ENCODE data around the gene CST7.

CST7 gene

DNA sequence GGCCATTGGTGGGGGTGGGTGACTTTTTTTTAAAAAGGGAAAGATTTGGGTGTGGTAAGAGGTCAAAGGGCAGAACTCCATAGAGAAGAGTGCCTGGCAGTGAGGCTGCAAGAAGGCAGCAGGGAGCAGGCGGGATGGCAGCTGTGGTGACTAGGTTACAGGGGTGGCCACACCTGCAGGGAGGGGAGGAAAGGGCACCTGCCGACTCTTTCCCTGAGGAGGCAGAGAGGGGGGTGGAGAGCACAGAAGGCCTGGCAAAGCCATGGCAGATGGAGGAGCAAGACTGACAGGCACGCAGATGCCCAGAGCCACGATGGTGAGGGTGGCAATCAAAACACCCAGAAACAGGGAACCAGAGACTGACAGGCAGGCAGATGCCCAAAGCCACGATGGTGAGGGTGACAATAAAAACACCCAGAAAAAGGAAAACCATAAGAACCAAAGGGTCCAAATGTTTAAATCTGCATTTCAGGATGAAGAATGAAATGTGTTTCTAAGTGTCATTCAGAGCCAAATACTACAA, 19.3 kb downstream of the CST7 start:
- H3K27me3 ChIP-seq (ENCODE audit: control insufficient read depth, insufficient read depth, low read length): no peaks in the 10 kb centered on the region
- no peak overlapping the region for H3K4me3 ChIP-seq (ENCODE audit: low read depth, low read length)
- H3K27ac ChIP-seq (ENCODE audit: low read depth, low read length): no peak overlapping the region
- H3K36me3 ChIP-seq (ENCODE audit: control insufficient read depth, insufficient read depth, low read length): peaks cover 86% of the 10 kb centered on the region
- H3K9ac ChIP-seq (ENCODE audit: low read length): no peak overlapping the region
- no peaks in the 10 kb centered on the region for H3K9me3 ChIP-seq (ENCODE audit: control insufficient read depth, insufficient read depth, low read depth, low read length)
- H3K4me1 ChIP-seq (ENCODE audit: control insufficient read depth, insufficient read depth, low read length): no peaks in the 10 kb centered on the region

DNA sequence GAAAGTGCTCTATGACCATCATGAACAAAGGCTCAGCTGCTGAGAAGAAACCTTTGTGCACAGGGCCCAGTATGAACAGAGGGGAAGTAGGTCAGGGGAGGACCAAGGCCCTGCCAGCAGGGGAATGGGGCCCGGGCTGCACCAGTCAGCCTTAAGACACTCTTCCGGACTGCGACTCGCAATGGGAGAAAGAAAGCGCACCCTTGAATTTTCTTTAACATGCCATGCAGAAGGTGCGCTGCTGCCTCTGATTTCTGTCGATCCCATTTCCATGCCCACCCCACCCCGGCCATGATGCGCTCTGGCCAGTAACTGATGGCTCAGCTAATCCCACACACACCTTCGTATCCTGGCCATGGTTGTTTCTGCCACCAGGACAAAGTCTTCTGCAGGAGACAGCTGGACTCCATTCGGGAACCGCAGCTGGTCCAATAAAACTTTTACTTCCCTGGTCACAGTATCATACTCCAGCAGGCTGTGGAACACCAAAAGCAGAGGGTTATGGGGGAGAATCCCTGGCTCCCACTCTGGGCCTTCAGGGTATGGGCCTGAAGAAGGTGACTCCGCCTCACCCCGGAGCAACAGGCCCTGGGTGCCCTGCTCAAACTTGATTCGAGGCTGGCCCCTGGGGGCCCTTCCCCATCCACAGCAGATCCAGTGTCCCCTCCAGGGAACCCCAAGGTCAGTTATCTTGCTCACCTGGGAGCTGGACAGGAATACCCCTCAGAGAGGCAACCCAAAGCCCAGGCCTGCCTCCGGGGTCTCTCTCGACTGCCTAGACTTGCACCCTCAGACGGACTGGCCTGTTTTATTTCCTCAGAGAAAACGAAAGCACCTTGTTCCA, 20.3 kb downstream of the CST7 start:
- Histone ChIP-seq H3K36me3 (ENCODE audit: control insufficient read depth, insufficient read depth, low read length) (peaks cover 79% of the 10 kb centered on the region), H3K9me3 (ENCODE audit: control insufficient read depth, insufficient read depth, low read depth, low read length) (no peaks in the 10 kb centered on the region), H3K4me3 (ENCODE audit: low read depth, low read length) (no peak overlapping the region), H3K4me1 (ENCODE audit: control insufficient read depth, insufficient read depth, low read length) (no peaks in the 10 kb centered on the region), H3K9ac (ENCODE audit: low read length) (no peak overlapping the region), H3K27me3 (ENCODE audit: control insufficient read depth, insufficient read depth, low read length) (no peaks in the 10 kb centered on the region), H3K27ac (ENCODE audit: low read depth, low read length) (no peak overlapping the region)

DNA sequence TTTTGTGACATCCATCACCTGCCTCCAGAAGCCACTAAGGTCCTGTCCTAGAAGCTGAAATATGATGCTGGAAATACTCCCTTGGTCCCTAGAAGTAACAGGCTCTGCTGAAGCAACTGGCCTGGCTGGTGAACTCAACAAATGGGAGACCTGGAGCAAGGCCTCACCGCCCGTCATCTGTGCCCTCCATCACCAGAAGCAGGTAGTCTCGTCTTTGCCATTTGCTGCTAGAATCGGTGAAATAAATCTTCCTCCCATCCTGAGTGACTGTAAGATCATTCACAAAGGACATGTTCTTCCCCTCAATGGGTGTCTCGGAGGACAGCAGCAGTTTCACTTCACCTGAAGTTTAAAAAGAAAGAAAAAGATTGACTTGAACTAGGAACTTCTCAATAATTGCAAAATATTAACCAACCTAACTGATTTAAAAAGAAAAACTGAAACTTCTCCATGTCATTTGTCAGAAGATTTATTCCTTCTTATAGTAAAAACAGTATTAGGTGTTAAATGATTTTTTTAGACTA, 21.0 kb downstream of the CST7 start:
- H3K36me3 ChIP-seq (ENCODE audit: control insufficient read depth, insufficient read depth, low read length): peaks cover 77% of the 10 kb centered on the region
- H3K4me3 ChIP-seq (ENCODE audit: low read depth, low read length): no peak overlapping the region
- no peaks in the 10 kb centered on the region for H3K9me3 ChIP-seq (ENCODE audit: control insufficient read depth, insufficient read depth, low read depth, low read length)
- H3K4me1 ChIP-seq (ENCODE audit: control insufficient read depth, insufficient read depth, low read length): no peaks in the 10 kb centered on the region
- no peak overlapping the region for H3K9ac ChIP-seq (ENCODE audit: low read length)
- no peaks in the 10 kb centered on the region for H3K27me3 ChIP-seq (ENCODE audit: control insufficient read depth, insufficient read depth, low read length)
- H3K27ac ChIP-seq (ENCODE audit: low read depth, low read length): no peak overlapping the region

DNA sequence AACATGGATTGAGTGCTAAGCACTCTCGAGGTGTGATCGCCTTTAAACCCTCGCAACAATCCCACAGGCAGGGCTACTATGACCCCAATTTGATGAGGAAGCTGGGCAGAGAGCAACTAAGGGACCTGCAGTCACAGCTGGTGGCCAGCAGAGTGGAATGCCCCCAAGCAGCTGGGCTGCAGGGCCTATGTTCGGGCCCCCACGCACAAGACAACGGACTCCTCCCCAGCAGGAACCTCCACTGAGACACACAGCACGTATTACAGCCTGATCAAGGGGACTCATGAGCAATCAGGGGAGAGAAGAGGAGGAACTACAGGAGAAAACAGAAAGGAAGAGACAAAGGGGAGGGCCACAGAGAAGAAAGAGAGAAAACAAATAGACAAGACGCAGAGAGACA, 21.7 kb downstream of the CST7 start:
- Histone ChIP-seq H3K9ac (ENCODE audit: low read length) (no peak overlapping the region), H3K9me3 (ENCODE audit: control insufficient read depth, insufficient read depth, low read depth, low read length) (no peaks in the 10 kb centered on the region), H3K27ac (ENCODE audit: low read depth, low read length) (no peak overlapping the region), H3K27me3 (ENCODE audit: control insufficient read depth, insufficient read depth, low read length) (no peaks in the 10 kb centered on the region), H3K4me3 (ENCODE audit: low read depth, low read length) (no peak overlapping the region), H3K36me3 (ENCODE audit: control insufficient read depth, insufficient read depth, low read length) (peaks cover 71% of the 10 kb centered on the region), H3K4me1 (ENCODE audit: control insufficient read depth, insufficient read depth, low read length) (no peaks in the 10 kb centered on the region)

DNA sequence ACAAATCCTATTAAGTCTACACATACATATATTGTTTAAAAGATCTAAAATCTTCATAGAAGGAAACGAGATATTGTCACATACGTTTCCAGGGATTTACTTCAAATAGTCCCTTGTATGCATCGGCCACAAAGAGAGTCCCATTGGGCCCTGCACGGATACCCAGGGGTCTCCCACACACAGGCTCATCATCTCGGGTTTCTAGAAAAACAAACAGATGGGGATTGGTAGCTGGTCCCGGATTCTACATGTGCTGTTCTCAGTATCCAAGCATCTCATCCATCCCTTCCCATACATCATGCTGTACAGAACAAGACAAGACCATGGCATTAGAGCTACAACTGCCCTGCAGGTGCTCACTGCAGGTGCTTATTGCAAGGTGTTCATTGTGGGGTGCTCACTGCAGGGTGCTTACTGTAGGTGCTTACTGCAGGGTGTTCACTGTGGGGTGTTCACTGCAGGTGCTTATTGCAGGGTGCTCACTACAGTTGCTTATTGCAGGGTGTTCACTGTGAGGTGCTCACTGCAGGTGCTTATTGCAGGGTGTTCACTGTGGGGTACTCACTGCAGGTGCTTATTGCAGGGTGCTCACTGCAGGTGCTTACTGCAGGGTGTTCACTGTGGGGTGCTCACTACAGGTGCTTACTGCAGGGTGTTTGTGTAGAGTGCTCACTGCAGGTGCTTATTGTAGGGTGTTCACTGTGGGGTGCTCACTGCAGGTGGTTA, 22.5 kb downstream of the CST7 start:
- Histone ChIP-seq H3K4me3 (ENCODE audit: low read depth, low read length) (no peak overlapping the region), H3K9ac (ENCODE audit: low read length) (no peak overlapping the region), H3K9me3 (ENCODE audit: control insufficient read depth, insufficient read depth, low read depth, low read length) (0 out of 2 replicates have a peak, but pooled peaks cover 5% of the 10 kb centered on the region), H3K4me1 (ENCODE audit: control insufficient read depth, insufficient read depth, low read length) (no peaks in the 10 kb centered on the region), H3K36me3 (ENCODE audit: control insufficient read depth, insufficient read depth, low read length) (peaks cover 69% of the 10 kb centered on the region), H3K27me3 (ENCODE audit: control insufficient read depth, insufficient read depth, low read length) (no peaks in the 10 kb centered on the region), H3K27ac (ENCODE audit: low read depth, low read length) (no peak overlapping the region)

DNA sequence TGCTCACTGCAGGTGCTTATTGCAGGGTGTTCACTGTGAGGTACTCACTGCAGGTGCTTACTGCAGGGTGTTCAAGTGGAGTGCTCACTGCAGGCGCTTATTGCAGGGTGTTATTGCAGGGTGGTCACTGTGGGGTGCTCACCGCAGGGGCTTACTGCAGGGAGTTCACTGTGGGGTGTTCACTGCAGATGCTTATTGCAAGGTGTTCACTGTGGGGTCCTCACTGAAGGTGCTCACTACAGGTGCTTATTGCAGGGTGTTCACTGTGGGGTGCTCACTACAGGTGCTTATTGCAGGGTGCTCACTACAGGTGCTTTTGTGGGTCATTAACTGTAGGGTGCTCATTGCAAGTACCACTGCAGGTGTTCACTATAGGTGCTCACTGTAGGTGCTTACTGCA, 23.3 kb downstream of the CST7 start:
- no peaks in the 10 kb centered on the region for H3K4me1 ChIP-seq (ENCODE audit: control insufficient read depth, insufficient read depth, low read length)

DNA sequence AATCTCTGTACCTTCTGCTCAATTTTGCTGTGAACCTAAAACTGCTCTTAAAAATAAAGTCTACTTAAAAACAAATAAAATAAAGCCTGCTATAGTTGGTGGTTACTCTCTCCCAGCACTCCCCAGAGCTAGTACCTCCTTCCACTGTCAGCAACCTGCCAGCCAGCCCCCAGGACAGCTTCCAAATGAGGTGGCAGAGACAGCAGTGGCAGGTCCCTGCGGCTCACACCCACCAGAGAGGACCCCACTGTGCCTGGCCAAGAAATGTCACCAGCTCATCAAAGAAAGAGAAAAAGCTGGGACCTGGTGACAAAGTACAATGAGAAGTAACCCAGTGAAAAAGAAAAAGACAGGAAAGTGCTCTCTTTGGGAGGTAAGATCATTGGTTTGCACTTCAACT, 28.3 kb downstream of the CST7 start:
- H3K27me3 ChIP-seq (ENCODE audit: control insufficient read depth, insufficient read depth, low read length): no peaks in the 10 kb centered on the region
- H3K4me1 ChIP-seq (ENCODE audit: control insufficient read depth, insufficient read depth, low read length): no peaks in the 10 kb centered on the region
- H3K9me3 ChIP-seq (ENCODE audit: control insufficient read depth, insufficient read depth, low read depth, low read length): peaks cover 27% of the 10 kb centered on the region
- H3K9ac ChIP-seq (ENCODE audit: low read length): no peak overlapping the region
- no peak overlapping the region for H3K4me3 ChIP-seq (ENCODE audit: low read depth, low read length)
- H3K36me3 ChIP-seq (ENCODE audit: control insufficient read depth, insufficient read depth, low read length): peaks cover 66% of the 10 kb centered on the region
- no peak overlapping the region for H3K27ac ChIP-seq (ENCODE audit: low read depth, low read length)

More for the DNA sequence above, 23.3 kb downstream of the CST7 start:
- H3K36me3 ChIP-seq (ENCODE audit: control insufficient read depth, insufficient read depth, low read length): peaks cover 72% of the 10 kb centered on the region
- no peaks in the 10 kb centered on the region for H3K27me3 ChIP-seq (ENCODE audit: control insufficient read depth, insufficient read depth, low read length)
- 0 out of 2 replicates have a peak, but pooled peaks cover 9% of the 10 kb centered on the region for H3K9me3 ChIP-seq (ENCODE audit: control insufficient read depth, insufficient read depth, low read depth, low read length)
- no peak overlapping the region for H3K27ac ChIP-seq (ENCODE audit: low read depth, low read length)
- no peak overlapping the region for H3K9ac ChIP-seq (ENCODE audit: low read length)
- H3K4me3 ChIP-seq (ENCODE audit: low read depth, low read length): no peak overlapping the region

DNA sequence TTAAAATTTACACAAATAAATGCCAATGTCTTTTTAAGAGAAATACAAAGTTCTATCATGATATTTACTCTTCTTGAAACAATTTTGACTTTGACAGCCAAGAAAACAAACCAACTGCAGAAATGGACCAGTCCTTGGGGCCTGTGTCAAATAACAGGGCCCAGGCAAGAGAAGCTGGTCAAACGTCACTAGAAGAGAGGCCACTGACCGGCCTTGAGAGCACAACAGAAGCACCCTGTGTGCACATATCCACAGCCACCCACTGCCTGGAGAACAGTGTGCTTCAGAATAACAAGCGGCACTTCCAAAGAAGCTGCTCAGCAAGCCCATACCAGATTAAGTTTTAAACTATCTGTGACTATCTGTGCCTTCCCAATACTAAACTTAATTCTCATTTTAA, 28.7 kb downstream of the CST7 start:
- Histone ChIP-seq H3K9ac (ENCODE audit: low read length) (no peak overlapping the region), H3K4me1 (ENCODE audit: control insufficient read depth, insufficient read depth, low read length) (no peaks in the 10 kb centered on the region), H3K27ac (ENCODE audit: low read depth, low read length) (no peak overlapping the region), H3K36me3 (ENCODE audit: control insufficient read depth, insufficient read depth, low read length) (peaks cover 63% of the 10 kb centered on the region), H3K4me3 (ENCODE audit: low read depth, low read length) (no peak overlapping the region), H3K27me3 (ENCODE audit: control insufficient read depth, insufficient read depth, low read length) (no peaks in the 10 kb centered on the region), H3K9me3 (ENCODE audit: control insufficient read depth, insufficient read depth, low read depth, low read length) (peaks cover 27% of the 10 kb centered on the region)

DNA sequence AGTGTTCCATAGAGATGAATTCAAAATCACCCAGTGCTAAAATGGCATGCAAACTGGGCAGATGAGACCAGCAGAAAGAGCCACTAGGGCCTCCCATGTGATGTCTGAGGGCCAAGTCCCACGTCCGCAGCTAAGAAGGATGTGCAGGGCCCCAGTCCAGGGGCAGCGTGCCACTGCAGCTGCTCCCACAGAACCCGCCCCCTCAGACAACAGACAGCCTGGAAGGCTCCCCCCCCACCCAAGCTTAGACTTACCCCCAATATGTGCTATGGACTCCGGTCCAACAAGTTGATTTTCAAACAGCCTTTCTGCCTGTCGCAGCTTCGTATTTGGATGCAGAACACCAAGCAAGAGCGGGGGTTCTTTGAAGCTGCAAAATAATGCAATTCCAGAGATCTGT, 29.4 kb downstream of the CST7 start:
- H3K9me3 ChIP-seq (ENCODE audit: control insufficient read depth, insufficient read depth, low read depth, low read length): peaks cover 27% of the 10 kb centered on the region

DNA sequence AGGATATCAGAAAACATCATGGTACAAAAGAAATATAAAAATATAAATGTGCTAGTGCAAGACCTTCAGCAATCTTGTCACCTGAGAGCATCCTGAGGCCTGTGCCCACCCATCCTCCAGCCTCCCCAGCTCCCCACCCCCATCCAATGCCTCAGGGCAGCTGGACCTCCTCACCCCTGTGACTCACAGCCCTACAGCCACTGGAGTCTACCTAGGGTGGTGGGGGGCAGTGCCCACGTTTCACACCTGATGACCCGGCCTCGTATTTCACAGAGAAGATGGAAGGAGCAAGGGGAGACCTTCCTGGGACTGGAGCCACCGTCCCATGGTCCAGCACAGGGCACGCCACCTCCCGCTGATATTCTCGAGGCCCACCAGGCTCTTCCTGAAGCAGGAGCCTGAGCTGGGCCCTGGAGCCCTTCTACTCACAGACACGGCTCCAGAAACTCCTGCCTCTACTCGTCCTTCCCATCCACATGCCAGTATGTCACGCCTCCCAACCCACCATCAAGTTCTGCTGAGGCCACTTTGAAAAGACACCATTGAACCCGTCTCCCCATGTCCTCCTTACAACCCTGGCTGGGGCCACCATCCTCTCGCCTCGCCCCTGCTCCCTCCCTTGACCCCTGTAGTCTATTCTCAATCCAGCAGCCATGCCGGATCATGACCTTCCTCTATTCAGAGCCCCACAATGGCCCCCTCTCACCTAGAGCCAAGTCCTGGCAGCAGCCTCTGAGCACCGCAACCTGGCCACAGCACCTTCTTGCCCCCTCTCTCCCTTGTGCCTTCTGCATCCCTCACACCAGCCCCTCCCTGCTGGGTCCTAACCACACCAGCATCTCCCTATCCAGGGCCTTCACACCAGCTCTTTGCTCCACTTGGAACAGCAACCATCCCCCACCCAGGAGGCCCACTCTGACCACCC, 30.2 kb downstream of the CST7 start:
- Histone ChIP-seq H3K36me3 (ENCODE audit: control insufficient read depth, insufficient read depth, low read length) (peaks cover 64% of the 10 kb centered on the region), H3K27ac (ENCODE audit: low read depth, low read length) (no peak overlapping the region), H3K9me3 (ENCODE audit: control insufficient read depth, insufficient read depth, low read depth, low read length) (peaks cover 27% of the 10 kb centered on the region)

More for the DNA sequence above, 29.4 kb downstream of the CST7 start:
- no peaks in the 10 kb centered on the region for H3K27me3 ChIP-seq (ENCODE audit: control insufficient read depth, insufficient read depth, low read length)
- H3K4me3 ChIP-seq (ENCODE audit: low read depth, low read length): no peak overlapping the region
- H3K9ac ChIP-seq (ENCODE audit: low read length): no peak overlapping the region
- H3K4me1 ChIP-seq (ENCODE audit: control insufficient read depth, insufficient read depth, low read length): no peaks in the 10 kb centered on the region
- peaks cover 61% of the 10 kb centered on the region for H3K36me3 ChIP-seq (ENCODE audit: control insufficient read depth, insufficient read depth, low read length)
- H3K27ac ChIP-seq (ENCODE audit: low read depth, low read length): no peak overlapping the region

More for the DNA sequence above, 30.2 kb downstream of the CST7 start:
- Histone ChIP-seq H3K4me1 (ENCODE audit: control insufficient read depth, insufficient read depth, low read length) (no peaks in the 10 kb centered on the region), H3K4me3 (ENCODE audit: low read depth, low read length) (no peak overlapping the region), H3K9ac (ENCODE audit: low read length) (no peak overlapping the region), H3K27me3 (ENCODE audit: control insufficient read depth, insufficient read depth, low read length) (no peaks in the 10 kb centered on the region)
